ENCODE results near the gene CUL4A.

DNA sequence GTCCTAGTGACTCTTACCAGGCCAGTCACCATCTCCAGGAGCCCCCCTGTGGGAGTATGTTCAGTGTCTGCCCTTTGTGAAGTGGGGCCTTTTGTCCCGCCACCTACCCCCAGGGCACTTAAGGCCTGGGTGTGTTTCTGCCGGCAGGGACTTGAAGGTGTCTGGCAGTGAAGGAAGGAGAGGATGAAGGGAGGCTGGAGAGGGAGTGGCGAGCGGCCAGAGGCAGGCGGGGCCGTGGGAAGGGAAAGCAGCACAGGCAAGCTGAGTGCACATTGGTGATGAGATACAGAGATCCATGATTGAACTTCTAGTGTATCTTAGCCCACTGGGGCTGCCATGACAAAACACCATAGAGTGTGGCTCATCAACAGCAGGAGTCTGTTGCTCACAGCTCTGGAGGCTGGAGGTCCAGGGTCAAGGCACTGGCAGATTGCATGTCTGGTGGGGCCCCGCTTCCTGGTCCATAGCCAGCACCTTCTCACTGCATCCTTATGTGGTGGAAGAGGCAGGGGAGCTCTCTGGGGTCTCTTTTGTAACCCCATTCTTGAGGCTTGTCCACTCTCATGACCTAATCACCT is 17.5 kb downstream of the CUL4A start:
- TF ChIP-seq, protein P1, sequence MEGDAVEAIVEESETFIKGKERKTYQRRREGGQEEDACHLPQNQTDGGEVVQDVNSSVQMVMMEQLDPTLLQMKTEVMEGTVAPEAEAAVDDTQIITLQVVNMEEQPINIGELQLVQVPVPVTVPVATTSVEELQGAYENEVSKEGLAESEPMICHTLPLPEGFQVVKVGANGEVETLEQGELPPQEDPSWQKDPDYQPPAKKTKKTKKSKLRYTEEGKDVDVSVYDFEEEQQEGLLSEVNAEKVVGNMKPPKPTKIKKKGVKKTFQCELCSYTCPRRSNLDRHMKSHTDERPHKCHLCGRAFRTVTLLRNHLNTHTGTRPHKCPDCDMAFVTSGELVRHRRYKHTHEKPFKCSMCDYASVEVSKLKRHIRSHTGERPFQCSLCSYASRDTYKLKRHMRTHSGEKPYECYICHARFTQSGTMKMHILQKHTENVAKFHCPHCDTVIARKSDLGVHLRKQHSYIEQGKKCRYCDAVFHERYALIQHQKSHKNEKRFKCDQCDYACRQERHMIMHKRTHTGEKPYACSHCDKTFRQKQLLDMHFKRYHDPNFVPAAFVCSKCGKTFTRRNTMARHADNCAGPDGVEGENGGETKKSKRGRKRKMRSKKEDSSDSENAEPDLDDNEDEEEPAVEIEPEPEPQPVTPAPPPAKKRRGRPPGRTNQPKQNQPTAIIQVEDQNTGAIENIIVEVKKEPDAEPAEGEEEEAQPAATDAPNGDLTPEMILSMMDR (IDR thresholded peaks at IDR 0.05; ENCODE audit: low read depth, low read length, poor library complexity, severe bottlenecking): no peak
- no peak for TF ChIP-seq EZH2phosphoT487 (IDR thresholded peaks at IDR 0.05; ENCODE audit: borderline replicate concordance, low read length)
